Right lobe of liver (tissue), 6 donors: ENCODE results near the gene C2orf81. TPM values are rescaled to one million over a fixed set of nuclear protein-coding genes. Genes with fewer than 3 reads are reported as not detected.
"Not testable (repeated sequence)": the region's sequence is repeated elsewhere in the genome, so short reads cannot be mapped to it uniquely, and the experiment has no call there.

Experiments
- ATAC-seq, 4 donors: fragments of 200-7000 bp; cut with Tn5 transposase; one replicate each; pipeline ENCODE4 v1.9.1; 2020; ENCODE audit warnings: mild to moderate bottlenecking in 4 of 4, moderate library complexity in 4 of 4
- DNase-seq, 3 donors: peaks; one replicate each; pipeline ENCODE4 v3.0.0-alpha.2; 2020
- H3K27ac ChIP-seq, 3 donors: fragments of 200-600 bp; one replicate each; pipeline ENCODE4 v1.8.0; 2022
- H3K27me3 ChIP-seq, 2 donors: fragments of 200-600 bp; one replicate each; pipeline ENCODE4 v1.8.0; 2022
- H3K36me3 ChIP-seq, 4 donors: fragments of 200-600 bp; sonication (generic) in 1 of 4; one replicate each; pipeline versions ENCODE4 v1.5.1 to v1.8.0; 2017 to 2022; ENCODE audit warnings: control low read depth in 1 of 4
- H3K4me1 ChIP-seq, 4 donors: fragments of 200-600 bp; sonication (generic) in 1 of 4; one replicate each; pipeline versions ENCODE4 v1.5.1 to v1.8.0; 2017 to 2022; ENCODE audit warnings: control low read depth in 1 of 4
- H3K4me3 ChIP-seq, 3 donors: fragments of 200-600 bp; one replicate each; pipeline ENCODE4 v1.8.0; 2022
- H3K9me3 ChIP-seq, 4 donors: fragments of 200-600 bp; sonication (generic) in 1 of 4; one replicate each; pipeline versions ENCODE4 v1.5.1 to v1.8.0; 2017 to 2022; ENCODE audit warnings: control low read depth in 1 of 4
- POLR2A ChIP-seq: fragments of 450-650 bp; IDR thresholded peaks from one replicate; pipeline ENCODE4 v1.6.1; 2017; ENCODE audit warnings: antibody characterized with exemption, mild to moderate bottlenecking
- WGBS: methylation state at CpG from one replicate; pipeline ENCODE4 v1.1.6; 2018; ENCODE audit warnings: low coverage, low lambda C conversion rate; ENCODE audit not compliant: insufficient coverage; ENCODE audit errors: missing lambda C conversion rate; 5-methylcytosine and 5-hydroxymethylcytosine counted together
- intact Hi-C, 2 donors: fragments of 100-400 bp; cut with DNase I; formaldehyde crosslinking; loops; one replicate each; pipeline versions ENCODE4 v1.11.2 to v1.14.1; 2022
- total RNA-seq, 6 experiments: library from RNA; depleted of rRNA in 2 of 6; stranded (reverse); fragments of >200 nt in 2 of 6; fragmentation: NEBNext Ultra II Directional in 3 of 6; extraction: Animal tissue kit (Norgen Biotek cat#: 25700) in 3 of 6; gene quantifications; one replicate each; pipeline versions ENCODE4 v1.1.0 to v1.2.4, GENCODE V29; 2016 to 2023
- TF ChIP-seq, protein P1 (sequence below), 4 donors: fragments of 200-600 bp in 3 of 4; fragments of 450-650 bp in 1 of 4; IDR thresholded peaks; one replicate each; pipeline versions ENCODE4 v1.5.1 to v1.8.0; 2016 to 2022; ENCODE audit warnings: antibody characterized with exemption in 4 of 4, mild to moderate bottlenecking in 2 of 4
- donor health status: DM: no; HTN: yes; CAD: no.
- donor health status: DM: no; HTN: no; CAD: no.
- donor health status: DM: no; HTN: no; CAD: no.
- donor health status: DM: no; HTN: yes; CAD: no.
- donor health status: DM: no; HTN: yes; CAD: no.

Gene C2orf81
- total RNA-seq, 6 experiments from 2014 or later = 0.18 to 0.56 (median 0.31) TPM; not detected in 1

- H3K9me3 ChIP-seq = no peaks in the 10 kb centered on the region
- no peaks in the 10 kb centered on the region for H3K36me3 ChIP-seq
- no peaks in the 10 kb centered on the region for H3K27me3 ChIP-seq
- ATAC-seq = no peak
- WGBS = 90% methylated on average over 2 of the region's 2 CpGs
- no peak for DNase-seq
- peaks cover 0 to 43% (median 19%) of the 10 kb centered on the region in 4 donors for H3K4me1 ChIP-seq
- TF ChIP-seq, protein P1, sequence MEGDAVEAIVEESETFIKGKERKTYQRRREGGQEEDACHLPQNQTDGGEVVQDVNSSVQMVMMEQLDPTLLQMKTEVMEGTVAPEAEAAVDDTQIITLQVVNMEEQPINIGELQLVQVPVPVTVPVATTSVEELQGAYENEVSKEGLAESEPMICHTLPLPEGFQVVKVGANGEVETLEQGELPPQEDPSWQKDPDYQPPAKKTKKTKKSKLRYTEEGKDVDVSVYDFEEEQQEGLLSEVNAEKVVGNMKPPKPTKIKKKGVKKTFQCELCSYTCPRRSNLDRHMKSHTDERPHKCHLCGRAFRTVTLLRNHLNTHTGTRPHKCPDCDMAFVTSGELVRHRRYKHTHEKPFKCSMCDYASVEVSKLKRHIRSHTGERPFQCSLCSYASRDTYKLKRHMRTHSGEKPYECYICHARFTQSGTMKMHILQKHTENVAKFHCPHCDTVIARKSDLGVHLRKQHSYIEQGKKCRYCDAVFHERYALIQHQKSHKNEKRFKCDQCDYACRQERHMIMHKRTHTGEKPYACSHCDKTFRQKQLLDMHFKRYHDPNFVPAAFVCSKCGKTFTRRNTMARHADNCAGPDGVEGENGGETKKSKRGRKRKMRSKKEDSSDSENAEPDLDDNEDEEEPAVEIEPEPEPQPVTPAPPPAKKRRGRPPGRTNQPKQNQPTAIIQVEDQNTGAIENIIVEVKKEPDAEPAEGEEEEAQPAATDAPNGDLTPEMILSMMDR (IDR thresholded peaks at IDR 0.05) = no peak
- no peak for TF ChIP-seq POLR2A
- intact Hi-C loops = no loop called here
- no peak overlapping the region for H3K27ac ChIP-seq
- no peak overlapping the region for H3K4me3 ChIP-seq
These were observed 27.4 kb upstream of the C2orf81 start for GRCh38 chr2:74448771-74449170.

DNA sequence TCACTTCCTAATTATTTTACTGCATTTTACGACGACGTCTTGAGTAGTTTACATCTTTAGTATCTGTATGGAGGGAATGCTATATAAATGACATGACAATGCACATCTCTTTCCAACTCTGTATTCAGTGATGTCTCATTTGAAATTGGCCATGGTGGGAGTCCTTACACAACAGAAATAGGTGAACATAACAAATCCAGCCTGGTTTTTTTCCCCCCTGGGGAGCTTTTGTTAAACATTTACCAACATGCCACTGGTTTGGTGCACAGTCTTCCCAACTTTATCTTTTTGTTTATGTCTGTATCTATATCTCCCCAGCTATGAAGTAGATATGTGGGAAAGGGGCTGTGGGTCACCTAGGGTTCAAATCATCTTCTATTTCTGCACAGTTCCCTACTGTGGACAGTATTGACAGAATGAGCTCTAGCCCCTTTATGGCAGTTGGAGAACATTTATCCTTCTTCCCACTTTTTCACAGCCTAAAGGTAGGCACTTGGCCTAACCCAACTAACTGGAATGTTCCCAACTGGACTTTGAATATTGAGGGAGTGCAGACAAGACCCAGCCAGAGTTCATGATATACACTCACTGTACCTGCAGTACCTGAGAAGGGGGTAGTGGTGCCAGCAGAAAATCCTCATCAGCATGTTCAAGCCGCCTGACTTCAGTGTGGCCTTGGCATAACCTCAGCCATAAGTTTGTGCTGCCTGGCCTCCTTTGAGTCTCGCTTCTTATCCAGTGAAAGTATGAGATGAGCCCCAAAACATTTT, 26.0 kb upstream of the C2orf81 start:
- intact Hi-C loops = no loop called here
- TF ChIP-seq POLR2A = no peak
- H3K27ac ChIP-seq = peak overlapping the region; percentile 43 to 94 (median 51)
- H3K27me3 ChIP-seq = no peaks in the 10 kb centered on the region
- no peaks in the 10 kb centered on the region for H3K36me3 ChIP-seq
- peak overlapping the region in 1 of 3 donors; percentile 2 for H3K4me3 ChIP-seq
- DNase-seq (peak in 1 of 3 donors; percentile 76), ATAC-seq (peak; percentile 71 to 89 (median 80))
- H3K4me1 ChIP-seq = peaks cover 0 to 57% (median 24%) of the 10 kb centered on the region in 4 donors
- WGBS = 31% methylated on average over 5 of the region's 5 CpGs
- H3K9me3 ChIP-seq = no peaks in the 10 kb centered on the region

- H3K4me1 ChIP-seq = peaks cover 0 to 63% (median 27%) of the 10 kb centered on the region in 4 donors
- no peak for TF ChIP-seq POLR2A
- TF ChIP-seq, protein P1 (IDR thresholded peaks at IDR 0.05) = no peak
- no peak for DNase-seq
- WGBS = 12% methylated on average over 5 of the region's 5 CpGs
- ATAC-seq = no peak
- intact Hi-C loops = no loop called here
- H3K36me3 ChIP-seq = no peaks in the 10 kb centered on the region
- no peaks in the 10 kb centered on the region for H3K27me3 ChIP-seq
- H3K4me3 ChIP-seq = no peak overlapping the region
- no peaks in the 10 kb centered on the region for H3K9me3 ChIP-seq
- peak overlapping the region; percentile 52 to 94 (median 55) for H3K27ac ChIP-seq
These were observed 23.3 kb upstream of the C2orf81 start for GRCh38 chr2:74444498-74445318.

GRCh38 chr2:74442483-74443297, 21.3 kb upstream of the C2orf81 start:
- H3K27me3 ChIP-seq, DNase-seq, ATAC-seq, intact Hi-C loops, H3K36me3 ChIP-seq, H3K9me3 ChIP-seq: not testable (repeated sequence)
- Histone ChIP-seq H3K4me1 (peaks cover 0 to 74% (median 30%) of the 10 kb centered on the region in 4 donors), H3K27ac (peak overlapping the region; percentile 72 to 94 (median 91)), H3K4me3 (peak overlapping the region in 2 of 3 donors; percentile 67 to 79)
- 56% methylated on average over 8 of the region's 16 CpGs for WGBS
